Brain microvascular endothelial cell (primary cell): ENCODE results near the gene CMPK2.

ENCODE experiments used
- DNase-seq: peaks from one replicate; pipeline ENCODE4 v3.0.0-alpha.2; 2020
- H3K27ac ChIP-seq: fragments of 250-450 bp; sonication (Bioruptor Pico); 2 replicates; pipeline ENCODE4 v1.5.1; 2020; ENCODE audit warnings: mild to moderate bottlenecking, moderate library complexity
- H3K27me3 ChIP-seq: fragments of 250-450 bp; sonication (Bioruptor Pico); replicated peaks from 2 replicates; pipeline ENCODE4 v1.5.1; 2020; ENCODE audit warnings: mild to moderate bottlenecking
- H3K36me3 ChIP-seq: fragments of 250-450 bp; sonication (Bioruptor Pico); replicated peaks from 2 replicates; pipeline ENCODE4 v1.5.1; 2020; ENCODE audit warnings: mild to moderate bottlenecking
- H3K4me3 ChIP-seq: 2 replicates; pipeline ENCODE4 v1.5.1; 2011; ENCODE audit warnings: low read depth, mild to moderate bottlenecking, control low read depth, low read length, moderate library complexity
- in situ Hi-C: cut with HindIII; loops from 2 replicates; pipeline ENCODE4 v1.10.0; 2017; ENCODE audit warnings: low sequenced_read_pairs, low pct_ligation_motif_present
- TF ChIP-seq, protein P1 (sequence below): IDR thresholded peaks from 2 replicates; pipeline ENCODE4 v1.5.1; 2011; ENCODE audit warnings: low read depth, mild to moderate bottlenecking, moderate library complexity, low read length, control low read depth, inconsistent platforms; ENCODE audit errors: missing control alignments

CMPK2 gene

GRCh38 chr2:6826081-6826913 is 39.4 kb downstream of the CMPK2 start:
- Histone ChIP-seq H3K27ac (peak overlapping the region; percentile 76), H3K4me3 (no peak overlapping the region), H3K27me3 (no peaks in the 10 kb centered on the region), H3K36me3 (no peaks in the 10 kb centered on the region)
- in situ Hi-C loops: no loop called here
- TF ChIP-seq, protein P1, sequence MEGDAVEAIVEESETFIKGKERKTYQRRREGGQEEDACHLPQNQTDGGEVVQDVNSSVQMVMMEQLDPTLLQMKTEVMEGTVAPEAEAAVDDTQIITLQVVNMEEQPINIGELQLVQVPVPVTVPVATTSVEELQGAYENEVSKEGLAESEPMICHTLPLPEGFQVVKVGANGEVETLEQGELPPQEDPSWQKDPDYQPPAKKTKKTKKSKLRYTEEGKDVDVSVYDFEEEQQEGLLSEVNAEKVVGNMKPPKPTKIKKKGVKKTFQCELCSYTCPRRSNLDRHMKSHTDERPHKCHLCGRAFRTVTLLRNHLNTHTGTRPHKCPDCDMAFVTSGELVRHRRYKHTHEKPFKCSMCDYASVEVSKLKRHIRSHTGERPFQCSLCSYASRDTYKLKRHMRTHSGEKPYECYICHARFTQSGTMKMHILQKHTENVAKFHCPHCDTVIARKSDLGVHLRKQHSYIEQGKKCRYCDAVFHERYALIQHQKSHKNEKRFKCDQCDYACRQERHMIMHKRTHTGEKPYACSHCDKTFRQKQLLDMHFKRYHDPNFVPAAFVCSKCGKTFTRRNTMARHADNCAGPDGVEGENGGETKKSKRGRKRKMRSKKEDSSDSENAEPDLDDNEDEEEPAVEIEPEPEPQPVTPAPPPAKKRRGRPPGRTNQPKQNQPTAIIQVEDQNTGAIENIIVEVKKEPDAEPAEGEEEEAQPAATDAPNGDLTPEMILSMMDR: peak; percentile 79
- peak; percentile 77 for DNase-seq

DNA sequence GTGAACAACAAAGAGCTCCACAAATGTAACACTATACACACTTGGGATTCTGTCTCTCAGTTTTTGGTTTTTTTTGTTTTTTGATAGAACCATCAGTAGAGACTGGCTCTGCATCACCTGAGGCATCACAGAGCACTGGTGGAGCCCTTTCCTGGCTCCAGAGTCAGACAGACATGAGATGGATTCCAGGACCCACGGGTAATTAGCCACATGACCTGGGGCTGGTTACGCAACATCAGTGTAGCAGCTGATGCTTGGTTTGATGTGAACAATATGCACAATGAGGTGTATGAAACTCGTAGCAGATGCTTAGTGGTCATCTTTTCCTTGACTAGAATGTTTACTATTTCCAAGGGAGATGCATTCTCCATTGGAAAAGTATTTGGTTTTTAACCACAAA is 40.7 kb downstream of the CMPK2 start:
- no peaks in the 10 kb centered on the region for H3K36me3 ChIP-seq
- no peak overlapping the region for H3K4me3 ChIP-seq
- no peaks in the 10 kb centered on the region for H3K27me3 ChIP-seq
- no peak overlapping the region for H3K27ac ChIP-seq
- in situ Hi-C loops: no loop called here
- DNase-seq: peak; percentile 38
- TF ChIP-seq, protein P1: no peak

DNA sequence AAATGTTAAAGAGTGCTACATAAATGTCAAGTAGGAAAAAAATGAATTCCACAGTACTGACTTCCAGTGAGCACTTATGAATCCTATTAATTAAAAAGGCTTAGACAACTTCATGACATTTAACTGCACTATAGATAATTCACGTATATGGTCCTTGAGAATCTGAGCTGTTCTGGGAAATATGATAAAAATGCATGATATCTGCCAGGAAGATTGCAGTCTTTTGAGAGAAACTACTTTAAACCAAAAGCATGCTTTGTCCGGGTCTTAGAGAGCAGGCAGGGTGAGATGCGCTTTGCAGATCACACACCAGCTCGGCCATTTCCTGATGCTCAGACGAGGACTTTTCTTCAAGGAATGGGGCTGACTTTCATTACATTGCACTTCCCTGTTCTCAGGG is 42.6 kb downstream of the CMPK2 start:
- in situ Hi-C loops: no loop called here
- H3K4me3 ChIP-seq: no peak overlapping the region
- peak overlapping the region; percentile 39 for H3K27ac ChIP-seq
- TF ChIP-seq, protein P1: no peak
- no peaks in the 10 kb centered on the region for H3K36me3 ChIP-seq
- DNase-seq: peak; percentile 57
- no peaks in the 10 kb centered on the region for H3K27me3 ChIP-seq

DNA sequence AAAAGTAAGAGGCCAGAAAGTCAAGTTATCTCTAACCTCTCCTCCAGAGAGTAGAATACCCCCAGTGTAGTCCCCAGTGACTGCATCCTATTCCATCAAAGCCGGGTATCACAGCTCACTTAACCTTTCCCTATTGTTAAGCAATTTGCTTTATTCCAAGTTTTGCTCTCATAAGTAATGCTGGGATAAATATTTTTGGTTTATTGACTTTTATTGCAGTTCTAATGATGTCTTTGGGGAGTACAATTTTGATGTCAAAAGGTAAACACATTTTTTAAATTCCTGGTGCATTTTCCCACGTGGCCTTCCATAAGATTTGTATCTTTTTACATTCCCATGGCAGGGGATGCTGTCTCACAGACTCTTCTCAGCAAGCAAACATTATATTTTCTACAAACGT is 43.3 kb downstream of the CMPK2 start:
- TF ChIP-seq, protein P1: no peak
- no peaks in the 10 kb centered on the region for H3K36me3 ChIP-seq
- no peak overlapping the region for H3K27ac ChIP-seq
- H3K4me3 ChIP-seq: no peak overlapping the region
- H3K27me3 ChIP-seq: no peaks in the 10 kb centered on the region
- in situ Hi-C loops: no loop called here
- DNase-seq: no peak

GRCh38 chr2:6820903-6821584 is 44.7 kb downstream of the CMPK2 start:
- no peaks in the 10 kb centered on the region for H3K27me3 ChIP-seq
- no peak for DNase-seq
- TF ChIP-seq, protein P1: no peak
- in situ Hi-C loops: no loop called here
- H3K27ac ChIP-seq: no peak overlapping the region
- H3K4me3 ChIP-seq: no peak overlapping the region
- H3K36me3 ChIP-seq: no peaks in the 10 kb centered on the region
